Dermis lymphatic vessel endothelial cell (primary cell): ENCODE results near the gene SETD1B. TPM values are rescaled to one million over a fixed set of nuclear protein-coding genes. Genes with fewer than 3 reads are reported as not detected.

ENCODE experiments used
- total RNA-seq: library from RNA; depleted of rRNA; stranded (reverse); fragments of >200 nt; gene quantifications from 2 replicates; pipeline ENCODE4 v1.2.1, GENCODE V29; 2014

SETD1B gene
- 1.3 and 2.1 TPM in 2 replicates for total RNA-seq

DNA sequence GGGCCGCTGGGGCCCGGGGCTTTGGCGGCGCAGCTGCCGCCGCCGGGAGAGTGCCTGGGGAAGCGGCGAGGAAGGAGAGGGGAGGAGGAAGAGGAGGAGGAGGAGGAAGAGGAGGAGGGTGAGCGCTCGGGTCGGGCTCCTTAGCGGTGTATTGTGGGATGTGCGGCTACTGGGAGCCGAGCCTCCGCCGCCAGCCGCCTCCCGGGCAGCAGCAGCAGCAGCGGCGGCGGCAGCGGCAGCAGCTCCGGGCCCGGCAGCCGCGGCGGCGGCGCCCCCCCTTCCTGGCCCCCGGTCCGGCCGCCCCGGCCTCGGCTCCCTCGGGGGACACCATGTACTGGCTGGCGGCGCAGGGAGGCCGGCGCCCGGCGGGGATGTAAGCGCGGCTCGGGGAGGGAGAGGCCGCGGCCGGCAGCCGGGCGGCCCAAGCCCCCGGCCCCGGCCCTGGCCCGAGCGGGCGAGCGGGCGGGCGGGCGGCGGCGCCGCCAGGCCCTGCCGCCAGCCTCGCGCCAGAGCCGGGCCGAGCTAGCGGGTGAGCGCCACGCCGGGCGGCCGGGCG, at the start of gene SETD1B:
Gene SETD1B, plus strand, starts transcription at position 149 of the 556 bp plus-strand sequence. CDS start 729 bp downstream, outside the sequence.

GRCh38 chr12:121793440-121793837, 10.4 kb upstream of the SETD1B start, which contains the start of gene RHOF:
Gene RHOF (minus strand): TSS chr12:121793688. CDS start chr12:121793633, 55 bp downstream.

DNA sequence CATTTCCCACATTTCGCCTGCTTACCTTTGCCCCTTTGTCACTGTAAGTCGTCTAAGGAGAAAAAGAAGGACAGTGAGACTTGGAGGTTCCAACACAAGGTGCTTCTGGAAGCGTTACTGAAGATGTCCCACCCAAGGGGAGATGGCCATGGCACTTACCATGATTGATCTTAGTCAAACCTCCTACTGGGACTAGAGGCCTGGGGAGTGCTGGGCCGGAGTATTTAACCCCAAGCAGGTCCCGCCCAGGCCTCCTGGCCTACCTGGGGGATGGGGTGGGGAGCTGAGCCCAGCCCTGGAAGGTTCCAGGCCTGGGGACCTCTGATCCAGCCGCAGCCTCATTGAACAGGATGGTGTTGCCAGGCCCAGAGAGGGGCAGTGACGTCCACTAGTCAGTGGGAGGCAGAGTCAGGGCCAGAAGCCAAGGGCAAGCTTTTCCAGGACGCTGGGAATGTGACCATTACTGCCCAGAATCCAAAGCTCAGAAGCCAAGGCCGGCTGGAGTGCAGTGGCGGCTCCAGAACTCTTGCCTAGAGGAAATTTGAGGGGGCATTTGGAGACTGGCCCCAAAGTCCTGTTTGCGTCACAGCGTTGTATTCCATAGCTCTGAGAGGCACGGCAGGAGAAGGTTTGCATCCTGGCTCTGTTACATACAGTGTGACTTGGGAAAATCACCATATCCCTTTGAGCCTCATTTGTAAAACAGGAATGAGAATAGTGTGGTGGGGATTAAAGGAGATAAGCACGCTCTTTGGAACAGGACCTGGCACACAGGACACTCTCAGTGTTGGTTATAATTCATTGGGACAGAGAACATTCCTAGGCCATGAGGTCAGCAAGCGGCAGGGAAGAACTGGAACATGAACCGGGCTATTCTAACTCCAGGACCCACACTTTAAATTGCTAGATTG, 55.1 kb downstream of the SETD1B start, which contains the start of gene HPD:
Gene HPD, minus strand, starts transcription at position 198 of the 911 bp plus-strand sequence. Its CDS starts 36 bp downstream, at position 162.

Other genes starting within 250 kb of the SETD1B start
- 20.9 and 23.2 TPM in 2 replicates for gene KDM2B, start 223.0 kb upstream of the SETD1B start, total RNA-seq
- 7.7 and 7.8 TPM in 2 replicates for gene ORAI1, start 177.5 kb upstream of the SETD1B start, total RNA-seq
- 0.17 and 0.33 TPM in 2 replicates for gene MORN3, start 134.4 kb upstream of the SETD1B start, total RNA-seq
- 3.6 and 3.7 TPM in 2 replicates for gene TMEM120B, start 91.3 kb upstream of the SETD1B start, total RNA-seq
- 2.9 and 3.4 TPM in 2 replicates for gene RHOF, start 10.3 kb upstream of the SETD1B start, total RNA-seq
- not detected in 2 replicates for gene HPD, start 54.9 kb downstream of the SETD1B start, total RNA-seq
- gene PSMD9, start 84.8 kb downstream of the SETD1B start, total RNA-seq = 72.7 and 76.2 TPM in 2 replicates
- gene CFAP251, start 114.6 kb downstream of the SETD1B start, total RNA-seq = 1.1 and 1.4 TPM in 2 replicates
- 6.6 and 8.4 TPM in 2 replicates for gene BCL7A, start 217.9 kb downstream of the SETD1B start, total RNA-seq